Measurements from ENCODE around the gene GPX6. TPM values are rescaled to one million over a fixed set of nuclear protein-coding genes. Genes with fewer than 3 reads are reported as not detected.
"Not testable (repeated sequence)": the region's sequence is repeated elsewhere in the genome, so short reads cannot be mapped to it uniquely, and the experiment has no call there.

The GPX6 gene
- total RNA-seq, 1 experiment from 2014 or later, result not detected

DNA sequence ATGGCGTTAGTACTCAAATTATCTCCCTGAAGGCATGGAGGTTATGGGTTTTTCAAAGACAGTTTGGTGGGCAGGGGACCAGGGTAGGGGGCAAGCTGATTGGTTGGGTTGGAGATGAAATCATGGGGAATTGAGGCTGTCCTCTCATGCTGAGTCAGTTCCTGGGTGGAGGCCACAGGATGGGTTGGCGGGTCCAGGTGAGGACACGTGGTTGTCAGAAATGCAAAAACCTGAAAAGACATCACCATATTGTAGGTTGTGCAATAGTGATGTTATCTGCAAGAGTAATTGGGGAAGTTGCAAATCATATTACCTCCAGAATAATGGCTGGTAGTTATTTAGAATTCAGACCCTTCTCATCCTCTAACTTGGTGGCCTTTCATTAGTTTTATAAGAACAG, 30.1 kb downstream of the GPX6 start:
- no peak overlapping the region for H3K4me2 ChIP-seq (ENCODE audit: low read depth, low read length, poor library complexity, severe bottlenecking)
- H2AFZ ChIP-seq (ENCODE audit: low read length), result no peak overlapping the region
- DNase-seq, result no peak
- H3K9me2 ChIP-seq (replicated peaks; ENCODE audit: insufficient read depth, low read length), result no peaks in the 10 kb centered on the region
- no peaks in the 10 kb centered on the region for H3K27me3 ChIP-seq (ENCODE audit: low read length)
- no peaks in the 10 kb centered on the region for H4K20me1 ChIP-seq (ENCODE audit: insufficient read depth, low read depth, low read length)
- no peaks in the 10 kb centered on the region for H3K9me3 ChIP-seq (ENCODE audit: low read length)
- H3K36me3 ChIP-seq (ENCODE audit: insufficient read depth, low read length), result no peaks in the 10 kb centered on the region
- no peak overlapping the region for H3K9ac ChIP-seq (ENCODE audit: low read length)
- H3K27ac ChIP-seq (ENCODE audit: low read length), result no peak overlapping the region
- H3K4me1 ChIP-seq (ENCODE audit: low read length), result peaks cover 11% of the 10 kb centered on the region
- no peak overlapping the region for H3K4me3 ChIP-seq (ENCODE audit: low read length)
- H3K79me2 ChIP-seq (ENCODE audit: low read length), result no peaks in the 10 kb centered on the region

- no peaks in the 10 kb centered on the region for H3K9me2 ChIP-seq (replicated peaks; ENCODE audit: insufficient read depth, low read length)
- H3K4me2 ChIP-seq (ENCODE audit: low read depth, low read length, poor library complexity, severe bottlenecking), result no peak overlapping the region
- no peak overlapping the region for H3K27ac ChIP-seq (ENCODE audit: low read length)
- no peaks in the 10 kb centered on the region for H4K20me1 ChIP-seq (ENCODE audit: insufficient read depth, low read depth, low read length)
- H3K9ac ChIP-seq (ENCODE audit: low read length), result no peak overlapping the region
- no peak for DNase-seq
- H3K4me1 ChIP-seq (ENCODE audit: low read length), result no peaks in the 10 kb centered on the region
- H3K79me2 ChIP-seq (ENCODE audit: low read length), result no peaks in the 10 kb centered on the region
- H3K9me3 ChIP-seq (ENCODE audit: low read length), result no peaks in the 10 kb centered on the region
- no peaks in the 10 kb centered on the region for H3K27me3 ChIP-seq (ENCODE audit: low read length)
- H3K36me3 ChIP-seq (ENCODE audit: insufficient read depth, low read length), result no peaks in the 10 kb centered on the region
- no peak overlapping the region for H2AFZ ChIP-seq (ENCODE audit: low read length)
- no peak overlapping the region for H3K4me3 ChIP-seq (ENCODE audit: low read length)
Measured at GRCh38 chr6:28480253-28480932, 35.2 kb downstream of the GPX6 start.

- H3K27me3 ChIP-seq (ENCODE audit: low read length), result no peaks in the 10 kb centered on the region
Measured at GRCh38 chr6:28478518-28478917, 37.1 kb downstream of the GPX6 start.

GRCh38 chr6:28474441-28475219, 41.0 kb downstream of the GPX6 start:
- H3K9me3 ChIP-seq (ENCODE audit: low read length), result no peaks in the 10 kb centered on the region
- H3K27ac ChIP-seq (ENCODE audit: low read length), result no peak overlapping the region
- no peaks in the 10 kb centered on the region for H4K20me1 ChIP-seq (ENCODE audit: insufficient read depth, low read depth, low read length)
- H3K36me3 ChIP-seq (ENCODE audit: insufficient read depth, low read length), result no peaks in the 10 kb centered on the region
- H3K4me2 ChIP-seq (ENCODE audit: low read depth, low read length, poor library complexity, severe bottlenecking), result peak overlapping the region; percentile 41
- peak; percentile 77 for DNase-seq
- no peak overlapping the region for H2AFZ ChIP-seq (ENCODE audit: low read length)
- no peaks in the 10 kb centered on the region for H3K4me1 ChIP-seq (ENCODE audit: low read length)
- H3K79me2 ChIP-seq (ENCODE audit: low read length), result no peaks in the 10 kb centered on the region
- no peak overlapping the region for H3K9ac ChIP-seq (ENCODE audit: low read length)
- no peaks in the 10 kb centered on the region for H3K27me3 ChIP-seq (ENCODE audit: low read length)
- no peak overlapping the region for H3K4me3 ChIP-seq (ENCODE audit: low read length)
- H3K9me2 ChIP-seq (replicated peaks; ENCODE audit: insufficient read depth, low read length), result no peaks in the 10 kb centered on the region

More at GRCh38 chr6:28478518-28478917, 37.1 kb downstream of the GPX6 start:
- no peak overlapping the region for H3K27ac ChIP-seq (ENCODE audit: low read length)
- DNase-seq, result no peak
- no peak overlapping the region for H3K4me2 ChIP-seq (ENCODE audit: low read depth, low read length, poor library complexity, severe bottlenecking)
- H3K4me1 ChIP-seq (ENCODE audit: low read length), result no peaks in the 10 kb centered on the region
- no peaks in the 10 kb centered on the region for H3K9me3 ChIP-seq (ENCODE audit: low read length)
- H4K20me1 ChIP-seq (ENCODE audit: insufficient read depth, low read depth, low read length), result no peaks in the 10 kb centered on the region
- H3K9me2 ChIP-seq (replicated peaks; ENCODE audit: insufficient read depth, low read length), result no peaks in the 10 kb centered on the region
- no peak overlapping the region for H2AFZ ChIP-seq (ENCODE audit: low read length)
- no peak overlapping the region for H3K9ac ChIP-seq (ENCODE audit: low read length)
- H3K36me3 ChIP-seq (ENCODE audit: insufficient read depth, low read length), result no peaks in the 10 kb centered on the region
- no peaks in the 10 kb centered on the region for H3K79me2 ChIP-seq (ENCODE audit: low read length)
- H3K4me3 ChIP-seq (ENCODE audit: low read length), result no peak overlapping the region

DNA sequence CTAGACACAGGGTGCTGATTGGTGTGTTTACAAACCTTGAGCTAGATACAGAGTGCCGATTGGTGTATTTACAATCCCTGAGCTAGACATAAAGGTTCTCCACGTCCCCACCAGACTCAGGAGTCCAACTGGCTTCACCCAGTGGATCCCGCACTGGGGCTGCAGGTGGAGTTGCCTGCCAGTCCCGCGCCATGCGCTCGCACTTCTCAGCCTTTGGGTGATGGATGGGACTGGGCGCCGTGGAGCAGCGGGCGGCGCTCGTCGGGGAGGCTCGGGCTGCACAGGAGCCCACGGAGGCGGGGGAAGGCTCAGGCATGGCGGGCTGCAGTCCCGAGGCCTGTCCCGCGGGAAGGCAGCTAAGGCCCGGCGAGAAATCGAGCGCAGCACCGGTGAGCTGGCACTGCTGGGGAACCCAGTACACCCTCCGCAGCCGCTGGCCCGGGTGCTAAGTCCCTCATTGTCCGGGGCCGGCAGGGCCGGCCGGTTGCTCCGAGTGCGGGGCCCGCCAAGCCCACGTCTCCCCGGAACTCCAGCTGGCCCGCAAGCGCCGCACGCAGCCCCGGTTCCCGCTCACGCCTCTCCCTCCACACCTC, 46.3 kb downstream of the GPX6 start:
- not testable (repeated sequence) for H3K27me3 ChIP-seq (ENCODE audit: low read length); H3K9me3 ChIP-seq (ENCODE audit: low read length); H3K27ac ChIP-seq (ENCODE audit: low read length); H3K9ac ChIP-seq (ENCODE audit: low read length); H3K4me1 ChIP-seq (ENCODE audit: low read length); H3K9me2 ChIP-seq (replicated peaks; ENCODE audit: insufficient read depth, low read length); H3K36me3 ChIP-seq (ENCODE audit: insufficient read depth, low read length); H4K20me1 ChIP-seq (ENCODE audit: insufficient read depth, low read depth, low read length); H3K4me2 ChIP-seq (ENCODE audit: low read depth, low read length, poor library complexity, severe bottlenecking); H2AFZ ChIP-seq (ENCODE audit: low read length); DNase-seq; H3K79me2 ChIP-seq (ENCODE audit: low read length); H3K4me3 ChIP-seq (ENCODE audit: low read length)

GRCh38 chr6:28468056-28468455, 47.5 kb downstream of the GPX6 start:
- Histone ChIP-seq H3K9me3 (ENCODE audit: low read length) (no peaks in the 10 kb centered on the region), H4K20me1 (ENCODE audit: insufficient read depth, low read depth, low read length) (no peaks in the 10 kb centered on the region), H3K4me3 (ENCODE audit: low read length) (no peak overlapping the region), H3K36me3 (ENCODE audit: insufficient read depth, low read length) (no peaks in the 10 kb centered on the region), H3K4me1 (ENCODE audit: low read length) (no peaks in the 10 kb centered on the region), H3K9ac (ENCODE audit: low read length) (no peak overlapping the region), H3K79me2 (ENCODE audit: low read length) (no peaks in the 10 kb centered on the region), H3K4me2 (ENCODE audit: low read depth, low read length, poor library complexity, severe bottlenecking) (no peak overlapping the region), H3K9me2 (replicated peaks; ENCODE audit: insufficient read depth, low read length) (no peaks in the 10 kb centered on the region), H2AFZ (ENCODE audit: low read length) (no peak overlapping the region), H3K27me3 (ENCODE audit: low read length) (no peaks in the 10 kb centered on the region), H3K27ac (ENCODE audit: low read length) (no peak overlapping the region)
- no peak for DNase-seq

DNA sequence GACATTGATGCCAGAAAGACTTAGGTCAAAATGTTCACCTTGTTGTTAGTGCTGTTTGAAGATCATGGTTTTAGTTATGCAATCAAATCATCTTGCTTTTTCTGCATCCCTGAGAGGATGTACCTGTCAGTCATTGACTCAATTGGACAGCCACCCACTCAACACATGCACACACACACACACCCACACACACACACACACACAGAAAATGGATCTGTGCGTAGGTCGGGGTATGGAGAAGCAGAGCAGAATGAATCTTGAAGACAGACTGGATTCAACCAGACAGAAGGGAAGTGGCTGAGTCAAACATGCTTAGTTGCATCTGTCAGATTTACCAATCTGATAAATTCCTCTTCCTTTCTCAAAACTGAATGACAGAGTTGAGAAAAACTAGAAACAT, 53.2 kb downstream of the GPX6 start:
- no peaks in the 10 kb centered on the region for H3K9me2 ChIP-seq (replicated peaks; ENCODE audit: insufficient read depth, low read length)
- no peaks in the 10 kb centered on the region for H3K9me3 ChIP-seq (ENCODE audit: low read length)
- no peaks in the 10 kb centered on the region for H3K36me3 ChIP-seq (ENCODE audit: insufficient read depth, low read length)
- no peaks in the 10 kb centered on the region for H3K79me2 ChIP-seq (ENCODE audit: low read length)
- no peak overlapping the region for H3K4me2 ChIP-seq (ENCODE audit: low read depth, low read length, poor library complexity, severe bottlenecking)
- no peaks in the 10 kb centered on the region for H4K20me1 ChIP-seq (ENCODE audit: insufficient read depth, low read depth, low read length)
- H2AFZ ChIP-seq (ENCODE audit: low read length), result no peak overlapping the region
- H3K27me3 ChIP-seq (ENCODE audit: low read length), result no peaks in the 10 kb centered on the region
- H3K9ac ChIP-seq (ENCODE audit: low read length), result no peak overlapping the region
- no peak overlapping the region for H3K27ac ChIP-seq (ENCODE audit: low read length)
- H3K4me1 ChIP-seq (ENCODE audit: low read length), result no peaks in the 10 kb centered on the region
- no peak overlapping the region for H3K4me3 ChIP-seq (ENCODE audit: low read length)
- DNase-seq, result no peak

DNA sequence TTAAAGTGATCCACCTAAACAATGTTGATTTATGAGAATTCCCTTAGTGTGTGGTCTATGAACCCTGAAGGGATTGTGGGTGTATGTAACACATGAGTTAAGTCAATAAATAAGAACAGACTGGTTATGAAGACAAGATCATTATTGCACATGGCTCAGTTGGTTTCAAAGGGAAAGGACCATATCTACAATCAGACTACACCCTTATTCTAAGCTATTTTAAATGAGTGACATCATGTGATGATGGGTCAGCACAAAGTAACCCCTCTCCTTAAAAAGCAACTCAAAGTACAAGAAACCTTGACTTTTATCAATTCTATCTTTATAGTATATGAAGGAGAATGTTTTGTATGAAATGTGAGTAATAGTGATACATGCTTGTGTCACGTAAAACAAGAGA, 57.0 kb downstream of the GPX6 start:
- no peak overlapping the region for H2AFZ ChIP-seq (ENCODE audit: low read length)
- no peaks in the 10 kb centered on the region for H3K79me2 ChIP-seq (ENCODE audit: low read length)
- H3K9me3 ChIP-seq (ENCODE audit: low read length), result no peaks in the 10 kb centered on the region
- no peak for DNase-seq
- no peaks in the 10 kb centered on the region for H4K20me1 ChIP-seq (ENCODE audit: insufficient read depth, low read depth, low read length)
- H3K9me2 ChIP-seq (replicated peaks; ENCODE audit: insufficient read depth, low read length), result no peaks in the 10 kb centered on the region
- no peak overlapping the region for H3K9ac ChIP-seq (ENCODE audit: low read length)
- H3K36me3 ChIP-seq (ENCODE audit: insufficient read depth, low read length), result no peaks in the 10 kb centered on the region
- no peaks in the 10 kb centered on the region for H3K27me3 ChIP-seq (ENCODE audit: low read length)
- no peak overlapping the region for H3K4me3 ChIP-seq (ENCODE audit: low read length)
- no peak overlapping the region for H3K27ac ChIP-seq (ENCODE audit: low read length)
- no peak overlapping the region for H3K4me2 ChIP-seq (ENCODE audit: low read depth, low read length, poor library complexity, severe bottlenecking)
- no peaks in the 10 kb centered on the region for H3K4me1 ChIP-seq (ENCODE audit: low read length)

Data from Karpas-422 (cell line).